ENCODE results near the gene NT5DC3. TPM values are rescaled to one million over a fixed set of nuclear protein-coding genes. Genes with fewer than 3 reads are reported as not detected.

NT5DC3 gene
- total RNA-seq = 4.7 TPM
- long read RNA-seq = 0 reads

DNA sequence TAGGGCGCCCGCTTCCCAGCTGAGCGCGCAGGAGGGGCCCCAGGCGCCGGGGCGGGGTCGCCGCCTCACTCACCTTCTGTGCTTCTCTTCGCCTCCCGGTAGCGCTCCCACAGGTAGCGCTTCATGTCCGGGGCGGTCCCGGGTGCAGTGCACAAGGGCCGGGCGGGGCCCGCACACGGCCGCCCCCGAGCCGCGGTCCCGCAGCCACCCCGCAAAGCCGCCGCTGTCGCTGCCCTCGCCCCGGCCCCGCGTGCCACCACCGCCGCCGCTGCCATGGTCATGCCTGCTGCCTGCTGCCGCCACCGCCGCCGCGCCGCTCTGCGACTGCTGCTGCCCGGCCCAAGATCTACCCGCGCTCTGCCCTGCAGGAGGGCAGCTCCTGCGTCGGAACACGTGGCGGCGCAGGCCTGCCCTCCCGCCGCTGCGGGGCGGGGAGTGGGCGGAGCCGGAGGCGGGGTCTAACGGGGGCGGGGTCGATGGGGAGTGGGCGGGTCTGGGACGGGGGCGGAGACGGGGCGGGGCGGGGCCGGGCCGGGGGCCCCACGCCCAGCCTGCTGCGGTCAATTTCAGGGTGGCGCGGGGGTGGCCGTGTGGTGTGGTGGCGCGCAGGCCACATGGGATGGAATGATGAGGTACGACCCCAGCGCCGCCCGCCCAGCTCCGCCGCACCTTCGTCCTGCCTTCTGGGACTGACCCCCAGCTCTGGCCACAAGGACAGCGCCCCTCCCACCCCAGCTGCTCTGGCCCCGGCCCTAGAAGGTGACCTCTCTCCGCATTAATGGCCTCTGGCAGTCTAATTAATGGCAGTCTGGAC is at the start of gene NT5DC3:
Gene NT5DC3 (minus strand): TSS at position 359 of the 814 bp plus-strand sequence. CDS start 78 bp downstream, at position 281.
- intact Hi-C loops (cut with DNase I) = no loop called here
- peak; percentile 95 for DNase-seq (ENCODE audit: low spot score)

DNA sequence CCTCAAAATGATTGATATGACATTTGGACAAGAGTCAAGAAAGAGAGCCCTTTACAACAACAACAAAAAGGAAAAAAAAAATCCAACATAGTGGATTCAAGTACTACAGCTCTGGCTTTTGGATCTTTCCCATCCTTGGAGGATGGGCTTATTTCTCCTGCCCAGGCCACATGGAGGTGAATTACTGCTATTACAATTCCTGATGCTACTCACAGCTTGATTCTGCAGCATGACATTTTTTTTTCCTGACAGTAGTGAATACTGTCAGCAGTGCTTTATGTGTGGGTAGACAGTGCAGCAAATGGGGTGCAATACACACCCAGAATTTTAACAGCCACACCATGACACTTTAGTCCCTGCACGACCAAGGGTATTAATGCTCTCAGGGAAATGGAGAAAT is 46.7 kb upstream of the NT5DC3 start:
- no peak for DNase-seq (ENCODE audit: low spot score)
- intact Hi-C loops (cut with DNase I) = loop anchor here (10.0 kb wide), 1 partner anchor 217 kb away; no protein-coding TSS in a partner anchor

DNA sequence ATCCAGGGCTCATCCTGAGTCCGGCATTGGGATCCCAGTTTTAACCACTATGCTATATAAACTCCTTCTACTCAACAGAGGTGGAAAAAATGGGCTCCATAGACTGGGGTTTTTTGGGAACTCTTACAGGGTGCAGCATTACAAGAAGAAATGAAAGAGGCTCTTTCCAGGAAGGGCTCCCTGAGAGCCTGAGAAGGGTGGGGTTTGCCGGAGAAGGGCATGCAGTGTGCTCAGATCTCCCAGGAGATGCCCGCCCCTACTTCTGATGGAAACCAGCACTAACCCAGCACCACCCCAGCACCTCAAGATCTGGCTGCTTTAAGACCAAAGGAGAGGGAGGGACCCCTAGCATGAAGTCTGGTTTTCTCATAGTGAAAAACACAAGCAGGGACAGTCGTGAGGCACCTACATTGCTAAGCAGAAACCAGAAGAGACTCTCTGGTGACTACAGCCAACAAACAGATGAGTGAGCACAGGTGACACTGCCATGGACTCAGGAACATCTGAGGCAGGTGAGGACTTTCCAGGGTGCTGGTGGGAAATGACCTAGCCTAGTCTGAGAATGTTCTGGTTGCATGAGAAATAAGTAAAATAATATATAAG is 45.3 kb upstream of the NT5DC3 start:
- intact Hi-C loops (cut with DNase I) = loop anchor here (10.0 kb wide), 1 partner anchor 219 kb away; no protein-coding TSS in a partner anchor
- no peak for DNase-seq (ENCODE audit: low spot score)

DNA sequence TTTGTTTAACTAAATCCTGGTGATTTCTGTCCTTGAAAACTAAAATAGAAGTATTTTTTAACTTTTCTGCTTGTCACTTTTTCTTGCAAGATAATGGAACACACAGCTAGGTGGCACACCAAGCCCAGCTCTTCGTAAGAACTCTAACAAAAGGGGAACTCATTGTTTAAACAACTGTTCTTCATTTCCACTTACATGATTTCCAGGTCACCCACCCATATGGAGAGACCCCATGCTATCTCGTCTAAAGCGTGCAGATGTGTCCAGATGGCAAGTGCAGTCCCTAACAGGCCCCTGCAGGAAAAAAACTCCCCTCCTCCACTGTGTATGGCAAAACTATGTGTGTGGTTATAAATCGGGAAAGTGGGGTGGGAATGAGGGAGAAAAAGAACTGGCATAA is 43.3 kb upstream of the NT5DC3 start:
- intact Hi-C loops (cut with DNase I) = loop anchor here (10.0 kb wide), 1 partner anchor 220 kb away; no protein-coding TSS in a partner anchor
- no peak for DNase-seq (ENCODE audit: low spot score)

DNA sequence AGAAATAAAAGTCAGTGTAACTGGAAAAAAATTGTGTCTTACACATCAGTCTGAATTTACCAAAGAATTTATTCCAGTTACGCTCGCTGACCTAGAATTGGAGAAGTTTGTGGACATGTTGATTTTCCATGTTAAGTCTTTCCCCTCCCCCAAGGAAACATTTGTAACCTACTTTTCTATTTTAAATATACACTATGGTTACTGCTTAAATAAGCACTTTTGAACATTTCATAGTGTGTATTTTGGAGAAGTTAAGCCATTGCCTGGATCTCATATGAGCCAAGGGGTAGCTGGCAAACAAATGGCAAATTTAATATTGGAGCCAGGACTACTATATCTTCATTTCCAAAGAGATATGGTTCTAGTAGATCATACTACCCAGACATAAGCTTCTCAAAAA is 42.9 kb upstream of the NT5DC3 start:
- DNase-seq (ENCODE audit: low spot score) = no peak
- intact Hi-C loops (cut with DNase I) = loop anchor here (10.0 kb wide), 1 partner anchor 221 kb away; no protein-coding TSS in a partner anchor

DNA sequence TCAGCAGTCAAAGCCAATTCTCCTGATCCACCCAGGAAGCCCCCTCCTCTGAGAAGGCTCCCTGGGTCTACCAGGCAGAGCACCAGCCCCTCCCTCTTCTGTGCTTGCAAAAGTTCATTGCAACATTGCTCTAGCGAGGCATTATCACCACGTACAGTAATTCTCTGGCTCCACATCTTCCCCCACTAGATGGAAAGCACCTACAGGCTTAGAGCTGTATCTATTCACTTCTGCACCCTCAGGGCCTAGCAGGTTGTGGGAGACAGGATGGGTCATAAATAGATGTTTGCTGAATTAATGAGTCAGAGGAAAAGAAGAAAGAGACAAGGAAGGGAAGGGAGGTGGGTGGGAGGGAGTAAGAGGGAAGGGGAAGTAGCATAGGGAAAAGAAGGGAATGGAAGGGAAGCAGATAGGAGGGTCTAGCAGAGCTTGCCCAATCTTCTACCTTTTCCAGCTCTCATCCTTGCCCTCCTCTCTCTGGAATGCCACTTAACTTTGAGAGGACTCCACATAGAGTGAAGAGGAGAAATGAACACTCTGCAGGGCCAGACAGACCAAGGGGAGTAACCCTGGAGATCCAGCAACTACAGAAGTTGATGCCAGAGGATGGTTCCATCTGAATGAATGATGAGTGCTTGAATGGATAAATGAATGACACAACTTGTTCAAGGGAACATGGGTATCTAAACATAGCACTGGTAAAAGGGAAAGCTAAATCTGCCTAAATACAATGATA is 42.0 kb upstream of the NT5DC3 start:
- intact Hi-C loops (cut with DNase I) = loop anchor here (10.0 kb wide), 1 partner anchor 222 kb away; no protein-coding TSS in a partner anchor

DNA sequence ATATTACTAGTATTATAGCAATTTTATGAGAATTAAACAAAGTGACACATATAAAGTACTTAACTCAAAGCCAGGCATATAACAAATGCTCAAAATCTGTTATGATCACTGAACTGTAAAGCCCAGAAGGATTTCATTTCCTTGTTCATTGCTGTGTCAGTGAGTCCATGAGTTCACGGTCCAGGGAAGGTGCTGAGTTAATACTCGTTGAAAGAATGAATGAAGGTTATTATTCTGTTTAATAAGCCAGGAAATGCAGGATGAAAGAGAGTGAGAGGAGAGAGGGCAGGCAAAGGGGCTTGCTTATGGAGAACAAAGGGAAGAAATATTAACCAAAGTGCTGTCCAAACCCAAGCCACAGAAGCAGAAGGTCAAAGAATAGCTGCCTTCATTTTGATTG is 40.2 kb upstream of the NT5DC3 start:
- intact Hi-C loops (cut with DNase I) = loop anchor here (10.0 kb wide), 1 partner anchor 224 kb away; no protein-coding TSS in a partner anchor

More for the DNA sequence above, 42.0 kb upstream of the NT5DC3 start:
- no peak for DNase-seq (ENCODE audit: low spot score)

DNA sequence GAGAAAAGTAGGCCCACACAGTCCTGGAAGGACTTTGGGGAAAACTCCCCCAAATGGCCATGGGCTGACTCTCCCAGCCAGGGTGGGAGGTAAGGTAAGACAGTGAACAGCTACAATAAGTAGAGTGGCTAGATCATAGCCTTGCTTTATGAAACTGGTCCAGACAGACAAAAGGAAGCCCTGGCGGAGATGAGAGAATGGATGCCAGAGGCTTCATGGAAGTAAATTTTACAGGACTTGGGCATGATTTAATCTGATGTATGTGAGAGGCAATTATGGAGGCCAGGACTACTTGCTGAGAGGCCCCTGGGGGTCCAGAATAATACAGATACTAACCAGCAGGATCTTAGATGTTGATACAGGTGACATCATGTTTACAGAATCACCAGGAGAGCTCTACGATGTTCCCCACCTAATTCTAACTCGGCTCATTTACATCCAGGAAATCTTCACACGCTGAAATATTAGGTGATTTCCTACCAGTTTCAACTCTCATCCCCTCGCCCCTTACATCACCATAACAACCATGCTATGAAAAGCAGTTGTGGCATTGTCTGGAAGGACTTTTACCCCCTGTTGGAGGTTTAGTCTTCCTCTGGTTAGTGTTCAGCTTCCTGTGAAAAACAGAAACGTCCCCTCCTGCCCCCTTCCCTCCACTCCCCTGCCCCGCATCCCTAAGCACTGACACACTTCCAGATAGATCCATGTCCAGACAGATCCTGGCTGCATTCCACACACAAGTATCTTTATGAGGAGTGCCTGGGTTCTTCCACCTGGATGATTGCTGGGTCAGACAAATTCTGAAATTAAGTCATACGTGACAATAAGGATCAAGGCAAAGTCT is 39.5 kb upstream of the NT5DC3 start:
- intact Hi-C loops (cut with DNase I) = loop anchor here (10.0 kb wide), 1 partner anchor 224 kb away; no protein-coding TSS in a partner anchor
- no peak for DNase-seq (ENCODE audit: low spot score)

More for the DNA sequence above, 40.2 kb upstream of the NT5DC3 start:
- DNase-seq (ENCODE audit: low spot score) = no peak

DNA sequence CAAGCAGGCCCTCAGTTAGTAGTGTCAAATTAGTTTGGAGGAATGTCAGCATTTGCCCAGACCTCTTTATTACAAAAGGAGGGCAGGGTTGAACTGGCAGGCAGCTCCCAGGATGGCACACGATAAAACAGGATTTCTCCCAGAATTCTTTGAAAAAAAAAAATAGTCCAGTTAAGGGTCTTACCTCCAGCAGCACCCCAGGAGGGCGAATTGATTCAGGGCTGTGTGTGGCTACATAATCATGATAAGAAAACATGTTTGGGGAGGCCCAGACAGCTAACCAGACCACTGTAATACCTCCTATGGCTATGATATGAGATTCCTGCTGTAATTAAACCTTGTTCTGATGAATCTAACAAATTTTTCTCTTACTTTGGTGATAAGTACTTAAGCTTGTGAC is 38.8 kb upstream of the NT5DC3 start:
- intact Hi-C loops (cut with DNase I) = loop anchor here (10.0 kb wide), 2 partner anchors 225 to 255 kb away; no protein-coding TSS in a partner anchor

DNA sequence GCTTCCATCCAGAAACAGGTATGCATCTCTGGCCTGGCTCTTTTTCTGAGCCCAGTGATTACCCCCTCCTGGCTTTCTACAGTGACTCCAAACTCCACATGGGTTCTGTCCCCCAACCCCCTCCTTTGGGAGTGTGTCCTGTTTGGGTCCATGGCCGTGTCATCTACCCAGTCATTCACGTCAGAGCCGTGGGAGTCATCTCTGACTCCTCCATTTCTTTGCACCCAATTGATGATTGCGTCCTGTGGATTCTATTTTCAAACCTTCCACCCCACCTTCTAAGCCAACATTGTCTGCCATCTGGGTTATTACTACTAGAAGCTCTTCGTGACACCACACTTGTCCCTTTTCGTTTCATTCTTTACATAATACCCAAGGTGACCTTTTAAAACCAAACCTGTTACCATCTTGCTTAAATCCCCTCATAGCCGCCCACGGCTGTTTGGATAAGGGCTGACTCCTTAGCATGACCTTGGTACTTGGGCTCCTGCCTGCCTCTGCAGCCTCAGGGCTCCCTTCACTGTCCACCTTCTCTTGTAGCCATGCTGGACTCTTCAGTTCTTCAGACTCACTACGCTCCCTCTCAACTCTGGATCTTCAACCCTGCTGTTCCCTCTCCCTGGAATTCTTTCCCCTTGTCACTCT is 38.1 kb upstream of the NT5DC3 start:
- intact Hi-C loops (cut with DNase I) = loop anchor here (10.0 kb wide), 1 partner anchor 254 kb away; no protein-coding TSS in a partner anchor
- no peak for DNase-seq (ENCODE audit: low spot score)

More for the DNA sequence above, 38.8 kb upstream of the NT5DC3 start:
- no peak for DNase-seq (ENCODE audit: low spot score)

DNA sequence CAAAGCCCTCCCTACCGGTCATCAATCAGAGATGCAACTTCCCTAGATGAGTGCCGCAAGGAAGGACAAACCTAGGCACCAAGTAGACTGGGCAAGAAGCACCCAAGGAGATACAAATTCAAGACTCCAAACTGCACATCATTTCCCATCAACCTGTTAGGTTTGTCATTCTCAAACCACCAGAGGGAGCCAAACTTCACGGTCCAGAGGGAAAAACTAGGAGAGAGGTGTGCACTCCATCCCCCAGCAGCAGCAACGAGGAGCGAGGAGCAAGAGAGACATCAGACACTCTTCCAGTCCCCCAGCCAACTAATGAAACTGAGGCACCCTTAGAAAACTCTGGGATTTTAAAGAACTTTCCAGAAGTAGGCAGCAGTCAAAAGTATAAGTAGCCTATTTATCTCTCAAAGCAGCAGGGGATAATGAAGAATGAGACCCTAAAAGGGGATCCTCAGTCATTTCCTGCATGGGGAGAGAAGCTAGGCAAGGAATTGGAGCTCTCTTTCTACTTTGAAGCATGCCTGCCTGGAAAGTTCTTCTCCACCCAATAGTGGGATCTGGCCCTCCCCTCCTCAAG is 37.0 kb upstream of the NT5DC3 start:
- intact Hi-C loops (cut with DNase I) = loop anchor here (10.0 kb wide), 1 partner anchor 253 kb away; no protein-coding TSS in a partner anchor
- no peak for DNase-seq (ENCODE audit: low spot score)

DNA sequence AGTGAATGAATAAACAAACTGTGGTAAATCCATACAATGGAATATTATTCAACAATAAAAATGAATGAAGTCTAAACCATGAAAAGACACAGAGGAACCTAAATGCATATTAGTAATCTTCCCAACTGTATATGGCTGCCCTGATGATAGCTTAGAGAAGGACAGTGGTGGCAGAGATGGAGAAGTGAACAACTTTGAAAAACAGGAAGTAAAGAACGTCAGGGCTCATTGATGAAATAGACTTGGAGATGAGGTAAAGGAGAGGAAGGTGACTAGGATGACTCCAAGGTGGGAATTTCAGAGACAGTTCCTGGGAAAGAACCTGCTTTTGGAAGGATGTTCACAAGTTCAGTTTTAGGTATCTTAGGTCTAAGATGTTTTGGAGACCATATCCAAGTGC is 36.3 kb upstream of the NT5DC3 start:
- DNase-seq (ENCODE audit: low spot score) = no peak
- intact Hi-C loops (cut with DNase I) = loop anchor here (10.0 kb wide), 1 partner anchor 252 kb away; no protein-coding TSS in a partner anchor

DNA sequence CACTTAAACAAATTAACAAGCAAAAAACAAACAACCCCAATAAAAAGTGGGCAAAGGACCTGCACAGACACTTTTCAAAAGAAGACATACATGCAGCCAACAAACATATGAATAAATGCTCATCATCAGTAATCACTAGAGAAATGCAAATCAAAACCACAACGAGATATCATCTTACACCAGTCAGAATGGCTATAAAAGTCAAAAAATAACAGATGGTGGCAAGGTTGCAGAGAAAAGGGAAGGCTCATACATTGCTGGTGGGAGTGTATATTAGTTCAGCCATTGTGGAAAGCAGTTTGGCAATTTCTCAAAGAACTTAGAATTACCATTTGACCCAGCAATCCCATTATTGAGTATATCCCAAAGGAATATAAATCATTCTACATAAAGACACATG is 34.6 kb upstream of the NT5DC3 start:
- no peak for DNase-seq (ENCODE audit: low spot score)
- intact Hi-C loops (cut with DNase I) = loop anchor here (10.0 kb wide), 1 partner anchor 251 kb away; no protein-coding TSS in a partner anchor

DNA sequence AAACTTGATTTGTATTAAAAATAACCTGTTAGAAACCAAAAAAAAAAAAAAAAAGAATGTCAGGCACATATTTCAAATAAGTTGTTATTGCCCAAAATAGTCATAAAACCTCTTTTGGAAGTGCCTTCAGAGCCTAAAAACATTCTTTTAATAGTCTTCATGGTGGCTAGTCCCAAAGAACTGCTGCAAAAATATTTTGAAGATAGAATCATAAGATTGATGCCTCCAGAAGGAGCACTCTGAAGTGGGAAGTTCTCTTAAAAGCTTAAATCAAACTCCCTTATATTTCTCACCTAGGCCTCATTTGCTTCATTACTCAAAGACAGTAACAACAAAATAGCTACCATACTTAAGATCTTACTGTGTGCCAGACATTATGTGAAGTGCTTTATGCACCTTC is 27.2 kb upstream of the NT5DC3 start:
- intact Hi-C loops (cut with DNase I) = no loop called here
- DNase-seq (ENCODE audit: low spot score) = no peak

DNA sequence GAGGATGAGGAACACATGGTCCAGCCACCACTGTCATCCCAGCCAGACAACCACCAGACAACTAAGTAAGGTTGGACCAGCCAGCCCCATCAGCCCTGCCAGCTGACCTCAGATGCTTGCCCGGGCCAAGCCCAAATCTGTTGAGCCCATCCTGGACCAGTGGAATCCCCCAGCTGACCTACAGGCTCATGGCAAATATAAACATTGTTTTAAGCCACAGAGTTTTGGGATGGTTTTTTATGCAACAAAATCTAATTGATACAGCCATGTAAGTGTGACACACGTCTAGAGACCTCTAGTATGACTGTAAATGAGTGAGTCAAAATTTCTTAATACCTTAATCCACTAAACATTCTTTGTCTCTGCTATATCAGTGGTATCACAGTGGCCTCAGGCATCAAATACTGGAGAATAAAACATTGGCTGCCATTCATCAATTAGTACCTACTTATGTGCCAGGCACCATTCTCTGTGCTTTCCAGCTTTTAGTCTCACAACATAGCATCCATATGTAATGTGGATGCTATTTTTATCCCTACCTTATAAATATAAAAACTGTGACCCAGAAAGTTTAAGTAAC is 24.2 kb upstream of the NT5DC3 start:
- intact Hi-C loops (cut with DNase I) = no loop called here
- no peak for DNase-seq (ENCODE audit: low spot score)

DNA sequence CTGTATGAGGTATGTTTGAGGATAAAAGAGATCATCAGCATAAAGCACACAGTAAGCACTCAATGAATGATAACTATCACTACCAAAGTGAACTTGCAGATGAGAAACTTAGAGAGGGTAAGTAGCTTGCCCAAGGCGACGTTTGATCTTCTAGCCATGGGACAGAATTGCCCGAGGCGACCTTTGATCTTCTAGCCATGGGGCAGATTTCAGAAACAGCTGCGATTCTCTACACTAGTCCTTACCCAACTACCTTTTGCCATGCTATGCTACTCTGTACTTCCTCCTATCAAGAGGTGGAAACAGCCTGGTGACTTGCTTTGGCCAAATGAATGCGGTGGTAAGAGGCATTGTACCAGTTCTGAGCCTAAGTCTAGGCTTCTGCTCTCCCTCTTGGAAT is 23.7 kb upstream of the NT5DC3 start:
- DNase-seq (ENCODE audit: low spot score) = no peak
- intact Hi-C loops (cut with DNase I) = no loop called here

DNA sequence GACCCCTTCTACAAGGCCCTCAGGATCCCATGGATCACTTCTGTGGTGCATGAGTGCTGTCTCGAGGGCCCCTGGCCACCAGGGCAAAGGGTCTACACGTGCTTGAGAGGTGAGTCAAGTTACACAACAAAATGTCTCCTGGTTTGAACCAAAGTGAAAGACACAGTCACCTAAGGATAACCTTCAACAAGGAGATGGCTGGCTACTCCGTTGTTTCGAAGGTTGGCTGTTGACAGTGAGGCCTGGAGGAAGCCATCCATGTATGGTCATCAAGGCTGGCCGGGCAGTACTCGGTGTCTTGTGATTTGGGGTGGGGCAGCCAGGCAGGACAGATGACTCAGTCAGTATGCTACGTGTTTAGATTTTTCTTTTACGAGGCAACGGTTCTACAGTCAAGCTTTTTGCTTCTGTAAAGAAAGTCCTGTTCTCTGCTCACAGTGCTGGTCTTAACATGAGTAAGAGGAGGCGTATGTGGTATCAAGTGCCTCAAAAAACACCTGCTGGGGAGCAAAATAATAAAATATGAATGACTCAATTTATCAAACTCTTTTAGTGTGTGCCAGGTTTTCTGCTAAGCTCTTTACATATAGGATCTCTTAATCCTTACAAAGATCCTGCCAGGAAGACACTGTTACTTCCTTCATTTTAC is 18.0 kb upstream of the NT5DC3 start:
- DNase-seq (ENCODE audit: low spot score) = no peak
- intact Hi-C loops (cut with DNase I) = no loop called here
